CD8-positive, alpha-beta memory T cell (primary cell): ENCODE results near the gene MPND. TPM values are rescaled to one million over a fixed set of nuclear protein-coding genes. Genes with fewer than 3 reads are reported as not detected.

Experiments
- CTCF ChIA-PET: fragments of 350-600 bp; sonication (Branson Sonifier 250); formaldehyde crosslinking; loops from one replicate; lab custom pipeline; 2021; ENCODE audit warnings: antibody characterized with exemption; lab: Charles Lee
- POLR2A ChIA-PET: fragments of 350-600 bp; sonication (Branson Sonifier 250); formaldehyde crosslinking; loops from one replicate; lab custom pipeline; 2021; ENCODE audit warnings: antibody characterized with exemption; lab: Charles Lee
- DNase-seq, 5 donors: peaks; one replicate each; pipeline versions ENCODE4 v3.0.0 to v3.0.0-alpha.2; 2020 to 2022; ENCODE audit warnings: mixed read lengths in 1 of 5
- H3K27ac ChIP-seq: one replicate; pipeline ENCODE4 v1.7.0; 2013; ENCODE audit warnings: low read depth, mild to moderate bottlenecking, low read length, moderate library complexity
- H3K27me3 ChIP-seq: 2 replicates; pipeline ENCODE4 v1.7.0; 2013; ENCODE audit warnings: low read length, mild to moderate bottlenecking; ENCODE audit not compliant: insufficient read depth, poor library complexity, severe bottlenecking
- H3K36me3 ChIP-seq: 2 replicates; pipeline ENCODE4 v1.7.0; 2013; ENCODE audit warnings: mild to moderate bottlenecking, low read length, moderate library complexity; ENCODE audit not compliant: insufficient read depth
- H3K4me1 ChIP-seq: 2 replicates; pipeline ENCODE4 v1.7.0; 2013; ENCODE audit warnings: mild to moderate bottlenecking, low read length, moderate library complexity; ENCODE audit not compliant: insufficient read depth
- H3K4me3 ChIP-seq: 2 replicates; pipeline ENCODE4 v1.7.0; 2013; ENCODE audit warnings: mild to moderate bottlenecking, low read length
- H3K9me3 ChIP-seq: 2 replicates; pipeline ENCODE4 v1.7.0; 2013; ENCODE audit warnings: mild to moderate bottlenecking, low read length
- H3K27ac Mint-ChIP-seq, 8 donors: one replicate each; pipeline ENCODE4 v1.8.0; 2020 to 2021; ENCODE audit warnings: mixed read lengths in 8 of 8, mild to moderate bottlenecking in 6 of 8, inconsistent platforms in 3 of 8, moderate library complexity in 3 of 8
- H3K27me3 Mint-ChIP-seq, 2 donors: one replicate each; pipeline ENCODE4 v1.8.0; 2020 to 2021; ENCODE audit warnings: mixed read lengths in 2 of 2, mild to moderate bottlenecking in 1 of 2, moderate library complexity in 1 of 2
- H3K36me3 Mint-ChIP-seq, 3 donors: one replicate each; pipeline ENCODE4 v1.8.0; 2020 to 2021; ENCODE audit warnings: mixed read lengths in 3 of 3, inconsistent platforms in 1 of 3, mild to moderate bottlenecking in 1 of 3
- H3K4me1 Mint-ChIP-seq, 3 donors: one replicate each; pipeline ENCODE4 v1.8.0; 2020 to 2021; ENCODE audit warnings: mixed read lengths in 3 of 3, inconsistent platforms in 1 of 3, mild to moderate bottlenecking in 1 of 3
- H3K4me3 Mint-ChIP-seq, 7 donors: one replicate each; pipeline ENCODE4 v1.8.0; 2020 to 2021; ENCODE audit warnings: mixed read lengths in 7 of 7, mild to moderate bottlenecking in 6 of 7, moderate library complexity in 4 of 7, inconsistent platforms in 2 of 7
- H3K9me3 Mint-ChIP-seq, 5 donors: one replicate each; pipeline ENCODE4 v1.8.0; 2020 to 2022; ENCODE audit warnings: mixed read lengths in 5 of 5, mild to moderate bottlenecking in 3 of 5, moderate library complexity in 2 of 5, inconsistent platforms in 1 of 5
- polyA plus RNA-seq: library from polyadenylated mRNA; unstranded; fragments of 300-500 nt; fragmentation: Illumina TruSeq; gene quantifications from one replicate; pipeline ENCODE4 v1.2.3, GENCODE V29; 2021
- total RNA-seq, 2 experiments: library from RNA; stranded (reverse); gene quantifications; one replicate each; pipeline ENCODE4 v1.2.3, GENCODE V29; 2021

The MPND gene
- total and polyA plus RNA-seq, 3 experiments from 2014 or later, result 8.4 to 18.3 (median 17.0) TPM

DNA sequence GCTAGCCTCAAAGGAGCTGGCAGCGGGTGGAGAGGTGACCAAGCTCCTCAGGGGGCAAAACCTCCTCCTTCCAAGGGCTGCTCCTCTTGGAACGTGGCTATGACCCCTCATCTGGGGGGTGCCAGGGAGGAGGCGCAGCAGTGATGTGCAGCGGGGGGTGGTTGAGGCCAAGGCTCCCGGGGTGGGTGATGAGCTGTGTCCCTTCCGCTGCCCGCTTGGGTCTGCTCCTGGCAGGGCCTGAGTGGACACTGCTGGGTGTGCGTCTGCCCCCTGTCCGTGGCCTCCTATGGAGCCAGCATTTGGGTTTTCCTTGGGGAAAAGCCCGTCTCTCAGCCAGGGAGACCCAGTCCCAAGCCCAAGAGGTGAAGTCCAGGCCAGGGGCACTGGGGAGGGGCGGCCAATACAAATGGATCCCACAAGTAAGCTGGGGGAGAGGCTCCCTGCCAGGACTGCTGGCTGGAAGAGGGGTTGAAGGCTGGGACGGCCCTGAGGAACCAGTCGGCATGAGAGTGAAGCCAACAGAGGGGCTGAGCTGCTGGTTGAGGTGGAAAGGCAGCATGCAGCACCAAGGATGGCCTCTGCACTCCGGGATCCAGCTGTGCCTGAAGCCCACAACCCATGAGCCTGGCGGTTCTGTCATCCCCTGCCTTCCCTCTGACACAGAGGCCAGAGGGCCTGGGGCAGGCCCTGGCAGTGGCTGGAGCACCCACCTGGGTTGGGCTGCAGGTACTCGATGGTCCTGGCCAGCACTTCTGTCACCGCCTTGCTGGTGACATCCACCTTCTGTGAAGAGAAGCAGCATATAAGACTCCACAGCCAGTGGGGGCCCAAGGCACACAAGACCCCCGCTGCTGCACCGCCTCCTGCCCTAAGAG lies 22.7 kb downstream of the MPND start:
- Mint-ChIP-seq H3K27ac (peak overlapping the region in 3 of 8 donors; percentile 63 to 74 (median 64)), H3K4me1 (peaks cover 21 to 32% (median 26%) of the 10 kb centered on the region in 3 donors)
- DNase-seq, result no peak

DNA sequence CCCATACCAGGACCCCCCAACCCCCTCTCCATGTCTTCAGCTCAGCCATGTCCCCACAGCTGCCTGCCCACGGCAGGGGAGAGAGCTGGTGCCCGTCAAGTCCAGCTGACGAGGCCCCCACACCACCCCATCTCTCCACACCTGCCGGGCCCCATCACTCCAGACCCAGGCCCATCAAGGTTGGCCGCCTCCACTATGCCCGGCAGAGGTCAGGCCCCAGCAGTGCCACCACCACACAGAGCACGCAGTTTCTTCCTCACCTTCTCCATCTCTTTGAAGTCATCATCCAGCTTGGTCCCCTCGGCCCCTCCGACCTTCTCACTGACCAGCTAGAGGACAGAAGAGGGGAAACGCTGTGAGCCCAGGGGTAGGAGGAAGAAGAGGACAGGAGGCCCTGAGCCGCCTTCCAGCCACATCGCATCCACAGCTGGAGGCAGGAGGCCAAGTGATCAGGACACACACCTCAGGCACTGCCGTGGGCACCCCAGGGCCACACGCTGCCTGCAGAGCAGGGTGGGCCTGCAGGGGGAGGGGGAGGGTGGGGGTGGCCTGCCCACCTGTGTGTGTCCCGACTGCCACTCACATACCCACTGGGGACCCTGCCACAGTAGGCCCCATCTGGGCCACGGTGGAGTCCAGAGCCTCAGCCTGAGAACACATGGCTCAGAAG lies 23.4 kb downstream of the MPND start:
- POLR2A ChIA-PET, result no interaction called here
- no peak overlapping the region for H3K4me3 ChIP-seq
- peaks cover 5% of the 10 kb centered on the region for H3K36me3 ChIP-seq
- Mint-ChIP-seq H3K27me3 (peaks cover 0 to 1% of the 10 kb centered on the region in 2 donors), H3K4me3 (no peak overlapping the region), H3K4me1 (peaks cover 25 to 39% (median 28%) of the 10 kb centered on the region in 3 donors), H3K27ac (peak overlapping the region in 4 of 8 donors; percentile 64 to 89 (median 84)), H3K9me3 (no peaks in the 10 kb centered on the region), H3K36me3 (peaks cover 0 to 47% (median 0%) of the 10 kb centered on the region in 3 donors)
- DNase-seq, result no peak
- no peak overlapping the region for H3K27ac ChIP-seq
- no peaks in the 10 kb centered on the region for H3K9me3 ChIP-seq
- H3K4me1 ChIP-seq, result peaks cover 28% of the 10 kb centered on the region
- CTCF ChIA-PET, result interaction anchor here (3.5 kb wide), 1 partner anchor 14 kb away, joined by 11 read pairs; no protein-coding TSS in a partner anchor
- H3K27me3 ChIP-seq, result no peaks in the 10 kb centered on the region

More for the DNA sequence above, 22.7 kb downstream of the MPND start:
- no peaks in the 10 kb centered on the region for H3K27me3 ChIP-seq
- ChIA-PET POLR2A (interaction anchor here (1.5 kb wide), 1 partner anchor 23 kb away, joined by 3 read pairs; the partner anchor contains the start of gene MPND), CTCF (interaction anchor here (3.5 kb wide), 1 partner anchor 14 kb away, joined by 11 read pairs; no protein-coding TSS in a partner anchor)
- H3K27ac ChIP-seq, result no peak overlapping the region
- peaks cover 0 to 1% of the 10 kb centered on the region in 2 donors for H3K27me3 Mint-ChIP-seq
- H3K4me1 ChIP-seq, result peaks cover 21% of the 10 kb centered on the region
- H3K36me3 ChIP-seq, result peaks cover 5% of the 10 kb centered on the region
- no peaks in the 10 kb centered on the region for H3K9me3 Mint-ChIP-seq
- H3K9me3 ChIP-seq, result no peaks in the 10 kb centered on the region
- no peak overlapping the region for H3K4me3 ChIP-seq
- H3K36me3 Mint-ChIP-seq, result peaks cover 0 to 48% (median 0%) of the 10 kb centered on the region in 3 donors
- no peak overlapping the region for H3K4me3 Mint-ChIP-seq

DNA sequence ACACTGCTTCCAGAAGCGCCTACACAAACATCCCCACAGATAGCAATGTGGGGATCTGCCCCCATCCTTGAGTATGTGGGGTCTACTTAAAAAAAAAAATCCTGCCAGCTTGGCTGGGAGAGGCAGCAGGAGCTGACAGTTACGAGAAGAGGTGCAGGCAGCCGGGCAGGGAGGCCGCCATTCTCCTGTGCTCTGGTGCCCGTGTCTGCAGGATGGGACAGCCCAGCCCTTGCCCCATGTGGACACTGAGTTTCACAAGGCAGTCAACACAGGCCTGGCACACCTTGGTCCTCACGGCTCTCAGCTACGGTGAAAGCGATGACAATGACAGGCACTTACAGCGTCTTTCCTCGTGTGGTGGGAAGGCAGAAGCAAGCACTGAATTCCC lies 24.0 kb downstream of the MPND start:
- H3K36me3 ChIP-seq, result peaks cover 5% of the 10 kb centered on the region
- Mint-ChIP-seq H3K4me1 (peaks cover 26 to 42% (median 28%) of the 10 kb centered on the region in 3 donors), H3K27ac (peak overlapping the region in 4 of 8 donors; percentile 85 to 97 (median 92)), H3K9me3 (no peaks in the 10 kb centered on the region), H3K36me3 (peaks cover 0 to 42% (median 0%) of the 10 kb centered on the region in 3 donors), H3K27me3 (peaks cover 0 to 1% of the 10 kb centered on the region in 2 donors), H3K4me3 (no peak overlapping the region)
- H3K9me3 ChIP-seq, result no peaks in the 10 kb centered on the region
- H3K4me3 ChIP-seq, result no peak overlapping the region
- peaks cover 34% of the 10 kb centered on the region for H3K4me1 ChIP-seq
- H3K27me3 ChIP-seq, result no peaks in the 10 kb centered on the region
- POLR2A ChIA-PET, result no interaction called here
- H3K27ac ChIP-seq, result no peak overlapping the region
- CTCF ChIA-PET, result interaction anchor here (1.5 to 3.5 kb wide), 2 partner anchors 15 to 27 kb away, joined by 3 to 11 read pairs; no protein-coding TSS in a partner anchor
- DNase-seq, result no peak

DNA sequence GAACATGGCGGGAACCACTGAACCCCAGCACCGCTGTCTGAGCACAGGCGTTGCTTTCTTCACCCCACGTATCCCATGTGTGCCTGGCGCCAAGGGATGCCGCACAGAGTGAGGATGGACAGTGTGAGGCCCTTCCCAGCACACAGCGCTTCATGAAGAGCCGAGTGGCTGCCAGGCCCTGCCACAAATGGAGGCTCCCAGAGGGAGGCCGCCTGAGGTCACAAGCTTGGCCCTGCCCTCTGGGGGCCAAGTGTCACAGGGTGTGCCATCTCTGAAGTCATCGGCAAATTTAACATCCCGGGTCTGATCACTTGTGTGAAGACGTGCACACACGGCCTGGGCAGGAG lies 24.4 kb downstream of the MPND start:
- POLR2A ChIA-PET, result no interaction called here
- peaks cover 0 to 1% of the 10 kb centered on the region in 2 donors for H3K27me3 Mint-ChIP-seq
- H3K4me1 Mint-ChIP-seq, result peaks cover 26 to 45% (median 28%) of the 10 kb centered on the region in 3 donors
- DNase-seq, result no peak
- Histone ChIP-seq H3K27me3 (no peaks in the 10 kb centered on the region), H3K4me1 (peaks cover 36% of the 10 kb centered on the region), H3K4me3 (no peak overlapping the region), H3K36me3 (peaks cover 5% of the 10 kb centered on the region), H3K27ac (no peak overlapping the region), H3K9me3 (no peaks in the 10 kb centered on the region)
- peak overlapping the region in 3 of 7 donors; percentile 34 to 44 (median 38) for H3K4me3 Mint-ChIP-seq
- H3K27ac Mint-ChIP-seq, result peak overlapping the region; percentile 66 to 97 (median 90)
- CTCF ChIA-PET, result interaction anchor here (1.3 to 1.5 kb wide), 2 partner anchors 26 to 33 kb away, joined by 3 read pairs; no protein-coding TSS in a partner anchor
- peaks cover 0 to 38% (median 0%) of the 10 kb centered on the region in 3 donors for H3K36me3 Mint-ChIP-seq
- no peaks in the 10 kb centered on the region for H3K9me3 Mint-ChIP-seq

DNA sequence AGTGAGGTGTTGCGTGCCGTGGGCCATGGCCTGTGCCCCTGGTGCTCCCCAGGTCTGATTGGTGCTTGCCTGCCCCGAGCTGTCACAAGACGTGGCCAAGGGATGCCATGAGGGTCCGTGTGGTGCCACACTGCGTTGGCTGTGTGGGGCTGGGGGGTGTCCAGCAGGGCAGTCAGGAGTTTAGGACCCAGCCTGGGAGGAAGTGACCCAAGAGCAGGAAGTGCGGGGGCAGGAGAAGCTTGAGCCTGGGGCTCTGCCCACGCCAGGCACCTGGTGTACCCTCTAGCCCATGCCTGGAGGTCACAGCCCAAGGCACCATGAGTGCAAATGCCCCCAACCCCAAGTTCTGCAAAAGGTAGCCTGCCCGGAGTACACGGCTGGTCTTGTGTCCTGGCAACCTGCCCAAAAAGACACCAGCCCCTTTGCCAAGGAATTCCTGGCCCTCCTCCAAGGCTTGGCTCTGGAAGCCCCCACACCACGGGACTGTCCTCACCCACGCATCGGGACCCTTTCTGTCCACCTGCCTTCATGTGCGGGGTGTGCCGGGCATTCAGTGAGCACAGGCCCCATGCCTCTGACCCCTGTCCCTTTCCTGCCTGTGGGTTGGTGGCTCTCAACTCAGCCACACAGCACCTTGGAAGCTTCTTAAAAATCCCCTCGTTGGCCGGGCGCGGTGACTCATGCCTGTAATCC lies 24.9 kb downstream of the MPND start:
- CTCF ChIA-PET, result interaction anchor here (1.0 to 2.1 kb wide), 4 partner anchors 13 to 34 kb away, joined by 3 to 9 read pairs (median 3); partner anchors contain the start of gene CHAF1A
- H3K9me3 Mint-ChIP-seq, result no peaks in the 10 kb centered on the region
- POLR2A ChIA-PET, result no interaction called here
- H3K27ac Mint-ChIP-seq, result peak overlapping the region; percentile 79 to 99 (median 95)
- H3K27me3 Mint-ChIP-seq, result peaks cover 0 to 1% of the 10 kb centered on the region in 2 donors
- peaks cover 5% of the 10 kb centered on the region for H3K36me3 ChIP-seq
- peaks cover 26 to 46% (median 28%) of the 10 kb centered on the region in 3 donors for H3K4me1 Mint-ChIP-seq
- H3K9me3 ChIP-seq, result no peaks in the 10 kb centered on the region
- H3K36me3 Mint-ChIP-seq, result peaks cover 0 to 34% (median 0%) of the 10 kb centered on the region in 3 donors
- peaks cover 37% of the 10 kb centered on the region for H3K4me1 ChIP-seq
- peak overlapping the region; percentile 77 for H3K27ac ChIP-seq
- DNase-seq, result peak in 1 of 5 donors; percentile 27
- peak overlapping the region in 6 of 7 donors; percentile 82 to 97 (median 92) for H3K4me3 Mint-ChIP-seq
- no peak overlapping the region for H3K4me3 ChIP-seq
- no peaks in the 10 kb centered on the region for H3K27me3 ChIP-seq

DNA sequence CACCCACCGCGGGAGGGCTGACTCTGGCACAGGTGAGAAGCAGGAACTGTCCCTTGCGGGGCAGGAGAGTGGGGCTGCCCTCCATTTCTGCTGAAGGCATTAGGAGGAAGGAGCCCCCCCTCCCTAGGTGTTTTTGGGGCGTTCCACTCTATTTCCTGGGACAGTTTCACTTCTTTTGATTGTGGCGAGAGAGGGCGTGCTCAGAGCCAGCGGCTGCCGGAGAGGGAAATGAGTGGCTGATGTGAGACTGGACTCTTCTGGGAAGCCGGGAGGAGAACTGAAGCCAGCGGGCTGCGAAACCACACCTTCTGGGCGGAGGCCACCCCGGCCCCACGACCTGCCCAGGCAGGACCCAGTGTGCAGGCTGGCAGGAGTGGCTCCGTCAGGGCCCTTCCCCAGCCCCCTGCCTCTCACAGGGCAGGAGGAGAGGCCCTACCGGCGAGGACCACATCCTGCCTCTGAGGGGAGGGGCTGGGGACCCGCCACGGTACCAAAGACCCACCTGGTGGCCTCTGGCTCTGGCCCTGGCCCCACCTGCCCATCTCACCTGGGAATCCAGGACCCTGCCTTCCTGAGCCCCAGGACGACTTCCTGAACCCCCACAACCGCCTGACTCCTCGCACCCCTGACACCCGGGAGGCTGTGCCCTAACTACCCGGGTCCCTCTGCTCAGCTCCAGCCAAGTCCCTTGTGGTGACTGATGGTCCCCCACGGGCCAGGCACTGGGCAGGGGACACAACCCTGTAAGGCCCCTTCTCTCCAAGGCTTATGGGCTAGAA lies 25.9 kb downstream of the MPND start:
- Mint-ChIP-seq H3K36me3 (peaks cover 0 to 26% (median 0%) of the 10 kb centered on the region in 3 donors), H3K27me3 (peaks cover 0 to 1% of the 10 kb centered on the region in 2 donors), H3K27ac (peak overlapping the region; percentile 79 to 99 (median 94)), H3K9me3 (no peaks in the 10 kb centered on the region), H3K4me1 (peaks cover 29 to 52% (median 32%) of the 10 kb centered on the region in 3 donors), H3K4me3 (peak overlapping the region; percentile 80 to 97 (median 90))
- ChIA-PET CTCF (interaction anchor here (0.9 to 2.1 kb wide), 18 partner anchors 10 to 102 kb away, joined by 3 to 10 read pairs (median 4); partner anchors contain the start of genes CHAF1A, MPND, SH3GL1 and UBXN6), POLR2A (interaction anchor here (1.0 to 1.4 kb wide), 6 partner anchors 10 to 123 kb away, joined by 3 to 9 read pairs (median 4); partner anchors contain the start of genes CHAF1A, MPND, SH3GL1 and YJU2)
- Histone ChIP-seq H3K27me3 (no peaks in the 10 kb centered on the region), H3K36me3 (peaks cover 5% of the 10 kb centered on the region), H3K4me1 (peaks cover 47% of the 10 kb centered on the region), H3K9me3 (no peaks in the 10 kb centered on the region), H3K4me3 (peak overlapping the region; percentile 75), H3K27ac (peak overlapping the region; percentile 77)
- peak; percentile 57 to 83 (median 74) for DNase-seq
